ENCODE results near the gene RFX6. TPM values are rescaled to one million over a fixed set of nuclear protein-coding genes. Genes with fewer than 3 reads are reported as not detected.

RFX6 gene
- total RNA-seq, 1 experiment from 2014 or later: not detected

DNA sequence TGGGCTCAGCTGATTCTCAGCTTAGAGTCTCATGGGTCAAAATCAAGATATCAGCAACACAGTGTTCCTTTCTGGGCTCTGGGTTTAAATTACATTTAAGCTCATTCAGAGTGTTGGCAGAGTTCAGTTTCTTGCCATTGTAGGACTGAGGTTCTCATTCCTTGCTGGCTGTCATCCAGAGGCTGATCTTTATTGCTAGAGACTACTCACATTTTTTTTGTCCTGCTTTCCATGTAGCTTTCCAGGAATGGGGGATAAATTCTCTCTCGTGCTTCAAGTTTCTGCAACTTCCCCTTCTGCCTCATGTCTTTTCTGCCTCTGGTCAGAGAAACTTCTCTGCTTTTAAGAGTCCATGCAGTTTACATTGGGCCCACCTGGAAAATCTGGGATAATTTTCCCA lies 86.9 kb downstream of the RFX6 start:
- CTCF ChIA-PET: no interaction called here
- BruUV-seq (replicated peaks): no TSS peak
- POLR2A ChIA-PET (ENCODE audit: unreplicated experiment): no interaction called here

DNA sequence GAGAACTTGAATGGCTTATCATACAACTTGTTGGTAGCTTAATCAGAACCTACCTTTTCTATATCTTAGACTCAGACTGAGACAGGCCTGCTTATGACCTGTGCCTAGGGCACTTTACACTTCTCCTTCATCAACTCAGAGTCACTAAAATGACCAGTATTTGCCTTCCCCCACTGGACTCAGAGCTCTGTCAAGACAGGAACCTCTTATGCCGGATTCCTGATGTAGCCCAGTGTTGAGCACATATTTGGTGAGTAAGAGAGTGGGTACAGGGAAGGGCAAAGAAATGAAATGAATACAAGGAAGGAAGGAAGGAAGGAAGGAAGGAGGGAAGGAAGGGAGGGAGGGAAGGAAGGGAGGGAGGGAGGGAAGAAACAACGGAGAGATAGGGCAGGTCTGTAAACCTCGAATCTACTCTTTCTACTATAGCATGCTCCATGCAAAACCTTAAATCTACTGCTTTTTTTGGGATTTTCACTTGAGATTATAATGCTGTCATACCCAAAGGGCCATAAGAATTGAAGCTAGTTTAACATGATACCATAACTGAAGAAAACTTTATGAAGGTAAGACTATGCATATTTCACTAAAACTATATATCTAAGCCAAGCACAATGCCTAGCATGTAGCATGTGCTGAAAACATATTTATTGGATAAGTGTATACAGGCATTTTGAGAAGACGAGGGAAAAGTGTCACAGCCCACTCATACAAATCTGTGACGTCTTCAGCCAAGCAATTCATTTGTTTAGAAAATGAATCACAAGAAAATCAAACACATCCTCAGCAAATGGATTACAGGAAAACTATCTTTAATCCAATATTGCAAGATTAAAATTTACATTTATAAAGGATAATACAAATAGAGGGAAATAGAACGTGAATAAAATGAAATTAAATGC lies 89.9 kb downstream of the RFX6 start:
- no peak for DNase-seq
- no peaks in the 10 kb centered on the region for H3K9me3 ChIP-seq (ENCODE audit: insufficient read depth, low read depth)
- no peaks in the 10 kb centered on the region for H3K4me1 ChIP-seq (replicated peaks; ENCODE audit: insufficient read depth)
- H3K4me2 ChIP-seq: no peak overlapping the region
- H3K9me2 ChIP-seq (ENCODE audit: insufficient read depth): no peaks in the 10 kb centered on the region; the same call in 1 of the 2 replicates
- no peaks in the 10 kb centered on the region for H3K36me3 ChIP-seq (ENCODE audit: low read depth)
- ChIA-PET POLR2A (ENCODE audit: unreplicated experiment) (no interaction called here), CTCF (no interaction called here)
- intact Hi-C loops (cut with micrococcal nuclease; ENCODE audit: unreplicated experiment): loop anchor here (10.0 kb wide), 1 partner anchor 852 kb away; no protein-coding TSS in a partner anchor
- no peak overlapping the region for H3K4me3 ChIP-seq
- H4K20me1 ChIP-seq (ENCODE audit: insufficient read depth): 0 out of 2 replicates have a peak, but pooled peaks cover 3% of the 10 kb centered on the region
- H3F3A ChIP-seq (ENCODE audit: insufficient read depth, low read depth): no peaks in the 10 kb centered on the region
- TF ChIP-seq EZH2 (IDR thresholded peaks at IDR 0.05; ENCODE audit: low read depth): no peak
- TF ChIP-seq, protein P1, sequence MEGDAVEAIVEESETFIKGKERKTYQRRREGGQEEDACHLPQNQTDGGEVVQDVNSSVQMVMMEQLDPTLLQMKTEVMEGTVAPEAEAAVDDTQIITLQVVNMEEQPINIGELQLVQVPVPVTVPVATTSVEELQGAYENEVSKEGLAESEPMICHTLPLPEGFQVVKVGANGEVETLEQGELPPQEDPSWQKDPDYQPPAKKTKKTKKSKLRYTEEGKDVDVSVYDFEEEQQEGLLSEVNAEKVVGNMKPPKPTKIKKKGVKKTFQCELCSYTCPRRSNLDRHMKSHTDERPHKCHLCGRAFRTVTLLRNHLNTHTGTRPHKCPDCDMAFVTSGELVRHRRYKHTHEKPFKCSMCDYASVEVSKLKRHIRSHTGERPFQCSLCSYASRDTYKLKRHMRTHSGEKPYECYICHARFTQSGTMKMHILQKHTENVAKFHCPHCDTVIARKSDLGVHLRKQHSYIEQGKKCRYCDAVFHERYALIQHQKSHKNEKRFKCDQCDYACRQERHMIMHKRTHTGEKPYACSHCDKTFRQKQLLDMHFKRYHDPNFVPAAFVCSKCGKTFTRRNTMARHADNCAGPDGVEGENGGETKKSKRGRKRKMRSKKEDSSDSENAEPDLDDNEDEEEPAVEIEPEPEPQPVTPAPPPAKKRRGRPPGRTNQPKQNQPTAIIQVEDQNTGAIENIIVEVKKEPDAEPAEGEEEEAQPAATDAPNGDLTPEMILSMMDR (conservative IDR thresholded peaks at IDR 0.05): no peak
- no peak overlapping the region for H2AFZ ChIP-seq
- no TSS peak for BruUV-seq (replicated peaks)
- H3K79me2 ChIP-seq (ENCODE audit: low read depth): no peaks in the 10 kb centered on the region
- H3K27me3 ChIP-seq (ENCODE audit: insufficient read depth, low read depth): no peaks in the 10 kb centered on the region
- H3K27ac ChIP-seq: no peak overlapping the region

More for the DNA sequence above, 86.9 kb downstream of the RFX6 start:
- Histone ChIP-seq H3K36me3 (ENCODE audit: low read depth) (no peaks in the 10 kb centered on the region), H3K27ac (no peak overlapping the region), H3F3A (ENCODE audit: insufficient read depth, low read depth) (no peaks in the 10 kb centered on the region), H3K4me2 (no peak overlapping the region), H4K20me1 (ENCODE audit: insufficient read depth) (0 out of 2 replicates have a peak, but pooled peaks cover 3% of the 10 kb centered on the region), H3K9me3 (ENCODE audit: insufficient read depth, low read depth) (no peaks in the 10 kb centered on the region), H2AFZ (no peak overlapping the region), H3K9me2 (ENCODE audit: insufficient read depth) (no peaks in the 10 kb centered on the region; the same call in 1 of the 2 replicates), H3K4me3 (no peak overlapping the region), H3K79me2 (ENCODE audit: low read depth) (no peaks in the 10 kb centered on the region), H3K4me1 (replicated peaks; ENCODE audit: insufficient read depth) (no peaks in the 10 kb centered on the region), H3K27me3 (ENCODE audit: insufficient read depth, low read depth) (no peaks in the 10 kb centered on the region)
- TF ChIP-seq, protein P1 (conservative IDR thresholded peaks at IDR 0.05): no peak
- no peak for TF ChIP-seq EZH2 (IDR thresholded peaks at IDR 0.05; ENCODE audit: low read depth)
- DNase-seq: no peak
- intact Hi-C loops (cut with micrococcal nuclease; ENCODE audit: unreplicated experiment): loop anchor here (10.0 kb wide), 1 partner anchor 849 kb away; no protein-coding TSS in a partner anchor

- H3K27me3 ChIP-seq (ENCODE audit: insufficient read depth, low read depth): no peaks in the 10 kb centered on the region
- H3K4me1 ChIP-seq (replicated peaks; ENCODE audit: insufficient read depth): no peaks in the 10 kb centered on the region
- H3K4me3 ChIP-seq: no peak overlapping the region
- H4K20me1 ChIP-seq (ENCODE audit: insufficient read depth): 0 out of 2 replicates have a peak, but pooled peaks cover 3% of the 10 kb centered on the region
- H3K27ac ChIP-seq: no peak overlapping the region
- H3F3A ChIP-seq (ENCODE audit: insufficient read depth, low read depth): no peaks in the 10 kb centered on the region
- no peaks in the 10 kb centered on the region; the same call in 1 of the 2 replicates for H3K9me2 ChIP-seq (ENCODE audit: insufficient read depth)
- no peak overlapping the region for H3K4me2 ChIP-seq
- CTCF ChIA-PET: no interaction called here
- TF ChIP-seq, protein P1 (conservative IDR thresholded peaks at IDR 0.05): peak; percentile 90
- TF ChIP-seq EZH2 (IDR thresholded peaks at IDR 0.05; ENCODE audit: low read depth): no peak
- POLR2A ChIA-PET (ENCODE audit: unreplicated experiment): no interaction called here
- H3K79me2 ChIP-seq (ENCODE audit: low read depth): no peaks in the 10 kb centered on the region
- H3K36me3 ChIP-seq (ENCODE audit: low read depth): no peaks in the 10 kb centered on the region
- no peak overlapping the region for H2AFZ ChIP-seq
- no peaks in the 10 kb centered on the region for H3K9me3 ChIP-seq (ENCODE audit: insufficient read depth, low read depth)
- peak in 1 of 2 experiments; percentile 15 for DNase-seq
- intact Hi-C loops (cut with micrococcal nuclease; ENCODE audit: unreplicated experiment): loop anchor here (1.0 to 10.0 kb wide), 4 partner anchors 89 to 855 kb away; no protein-coding TSS in a partner anchor
- no TSS peak for BruUV-seq (replicated peaks)
These were observed 92.3 kb downstream of the RFX6 start for GRCh38 chr6:116969211-116969863.

Measured in PC-9 (cell line).